ENCODE measurements around the gene PRDM4. TPM values are rescaled to one million over a fixed set of nuclear protein-coding genes. Genes with fewer than 3 reads are reported as not detected.

The PRDM4 gene
- total RNA-seq, 1 experiment from 2014 or later = 32.9 TPM

- no peaks in the 10 kb centered on the region for H3K79me2 ChIP-seq (ENCODE audit: insufficient read depth, low read length)
- no peaks in the 10 kb centered on the region for H3K9me2 ChIP-seq (ENCODE audit: insufficient read depth)
- TSS peak; percentile 8 for BruUV-seq (replicated peaks)
- intact Hi-C loops (cut with micrococcal nuclease) = no loop called here
- peaks cover 12 to 30% of the 10 kb centered on the region in 2 experiments for H3K36me3 ChIP-seq (ENCODE audit: control insufficient read depth in 1 of 2, insufficient read depth in 2 of 2, low read length in 2 of 2)
- H3K9ac ChIP-seq (ENCODE audit: low read length) = no peak overlapping the region
- no peaks in the 10 kb centered on the region for H4K20me1 ChIP-seq (ENCODE audit: insufficient read depth)
- ChIA-PET CTCF (no interaction called here), POLR2A (no interaction called here), RAD21 (ENCODE audit: low non-redundant PET in 1 of 2, low total read pairs in 2 of 2, uncharacterized antibody in 2 of 2, unreplicated experiment in 2 of 2) (no interaction called here)
- H3K4me1 ChIP-seq (ENCODE audit: control insufficient read depth in 1 of 2, insufficient read depth in 2 of 2, low read length in 2 of 2) = no peaks in the 10 kb centered on the region
- no peaks in the 10 kb centered on the region for H3K9me3 ChIP-seq (ENCODE audit: control insufficient read depth in 1 of 2, insufficient read depth in 1 of 2, low read depth in 1 of 2, low read length in 2 of 2)
- H2AFZ ChIP-seq (ENCODE audit: low read depth, low read length, poor library complexity, severe bottlenecking) = no peak overlapping the region
- H3K4me3 ChIP-seq (replicated peaks in 1 of 2; ENCODE audit: low read depth in 1 of 2, low read length in 2 of 2) = no peak overlapping the region
- no peaks in the 10 kb centered on the region for H3K27me3 ChIP-seq (ENCODE audit: insufficient read depth, low read length)
- no peak overlapping the region for H3K27ac ChIP-seq (ENCODE audit: low read depth, low read length)
- DNase-seq (ENCODE audit: low read depth, low spot score) (no peak), ATAC-seq (no peak)
- H3K4me2 ChIP-seq (ENCODE audit: low read length) = no peak overlapping the region
- no peak for TF ChIP-seq TCF7L2 (IDR thresholded peaks at IDR 0.05; ENCODE audit: borderline replicate concordance, extremely low read depth, insufficient read depth, insufficient read length)
Observed at GRCh38 chr12:107731366-107731765, 29.6 kb downstream of the PRDM4 start.

GRCh38 chr12:107730618-107731341 is 30.2 kb downstream of the PRDM4 start:
- ATAC-seq = no peak; the same call in 1 of the 2 replicates
- BruUV-seq (replicated peaks) = no TSS peak
- TF ChIP-seq CBX3 (IDR thresholded peaks at IDR 0.05; ENCODE audit: low read depth) (no peak), ELF1 (IDR thresholded peaks at IDR 0.05; ENCODE audit: borderline replicate concordance, low read depth) (no peak), JUND (IDR thresholded peaks at IDR 0.05) (no peak), SRF (IDR thresholded peaks at IDR 0.05; ENCODE audit: low read depth) (no peak), TCF7L2 (IDR thresholded peaks at IDR 0.05; ENCODE audit: borderline replicate concordance, extremely low read depth, insufficient read depth, insufficient read length) (no peak), POLR2AphosphoS5 (IDR thresholded peaks at IDR 0.05; ENCODE audit: low read depth, low read length) (no peak), EGR1 (IDR thresholded peaks at IDR 0.05; ENCODE audit: low read depth) (no peak), REST (IDR thresholded peaks at IDR 0.05; ENCODE audit: low read depth) (no peak), YY1 (IDR thresholded peaks at IDR 0.05; ENCODE audit: extremely low read depth, insufficient replicate concordance, low read depth, low read length) (no peak), SP1 (IDR thresholded peaks at IDR 0.05; ENCODE audit: low read depth) (no peak), ZFX (IDR thresholded peaks at IDR 0.05) (no peak), ZNF274 (IDR thresholded peaks at IDR 0.05; ENCODE audit: low read depth, low read length) (no peak), SIN3A (IDR thresholded peaks at IDR 0.05; ENCODE audit: low read depth) (no peak), RAD21 (IDR thresholded peaks at IDR 0.05; ENCODE audit: low read depth) (no peak), EZH2phosphoT487 (IDR thresholded peaks at IDR 0.05; ENCODE audit: borderline replicate concordance) (no peak), MAX (IDR thresholded peaks at IDR 0.05) (no peak)

More at GRCh38 chr12:107730618-107731341, 30.2 kb downstream of the PRDM4 start:
- H3K27ac ChIP-seq (ENCODE audit: low read depth, low read length) = no peak overlapping the region
- no peak overlapping the region for H3K4me3 ChIP-seq (replicated peaks in 1 of 2; ENCODE audit: low read depth in 1 of 2, low read length in 2 of 2)
- peaks cover 10 to 25% of the 10 kb centered on the region in 2 experiments for H3K36me3 ChIP-seq (ENCODE audit: control insufficient read depth in 1 of 2, insufficient read depth in 2 of 2, low read length in 2 of 2)
- H3K9me2 ChIP-seq (ENCODE audit: insufficient read depth) = no peaks in the 10 kb centered on the region
- CTCF ChIA-PET = no interaction called here
- intact Hi-C loops (cut with micrococcal nuclease) = no loop called here
- H3K79me2 ChIP-seq (ENCODE audit: insufficient read depth, low read length) = no peaks in the 10 kb centered on the region
- H4K20me1 ChIP-seq (ENCODE audit: insufficient read depth) = no peaks in the 10 kb centered on the region
- no peak overlapping the region for H2AFZ ChIP-seq (ENCODE audit: low read depth, low read length, poor library complexity, severe bottlenecking)
- no peaks in the 10 kb centered on the region for H3K4me1 ChIP-seq (ENCODE audit: control insufficient read depth in 1 of 2, insufficient read depth in 2 of 2, low read length in 2 of 2)
- no peak overlapping the region for H3K9ac ChIP-seq (ENCODE audit: low read length)
- DNase-seq (ENCODE audit: low read depth, low spot score) = no peak
- H3K4me2 ChIP-seq (ENCODE audit: low read length) = no peak overlapping the region
- no peaks in the 10 kb centered on the region for H3K9me3 ChIP-seq (ENCODE audit: control insufficient read depth in 1 of 2, insufficient read depth in 1 of 2, low read depth in 1 of 2, low read length in 2 of 2)
- H3K27me3 ChIP-seq (ENCODE audit: insufficient read depth, low read length) = no peaks in the 10 kb centered on the region
- RAD21 ChIA-PET (ENCODE audit: low non-redundant PET in 1 of 2, low total read pairs in 2 of 2, uncharacterized antibody in 2 of 2, unreplicated experiment in 2 of 2) = no interaction called here
- POLR2A ChIA-PET = no interaction called here
